22Rv1 (cell line): ENCODE data around the gene CYP27C1.

ENCODE experiments used
- CTCF ChIP-seq: fragments of 450-650 bp; IDR thresholded peaks from 2 replicates; pipeline ENCODE4 v1.5.1; 2017; ENCODE audit warnings: mild to moderate bottlenecking
- ZFX ChIP-seq: fragments of 450-650 bp; IDR thresholded peaks from 2 replicates; pipeline ENCODE4 v1.6.1; 2017; ENCODE audit warnings: antibody characterized with exemption, borderline replicate concordance

- no peak for TF ChIP-seq CTCF
- no peak for TF ChIP-seq ZFX
These were observed 79.6 kb downstream of the CYP27C1 start for GRCh38 chr2:127140538-127140937.
